ENCODE results near the gene CD300E. TPM values are rescaled to one million over a fixed set of nuclear protein-coding genes. Genes with fewer than 3 reads are reported as not detected.

Gene CD300E
- not detected in 2 replicates for total RNA-seq

GRCh38 chr17:74623693-74624093, at the start of gene CD300E:
Gene CD300E, minus strand, starts transcription at chr17:74623738. Its CDS starts 117 bp downstream, at chr17:74623621.

GRCh38 chr17:74592087-74592990, 31.2 kb downstream of the CD300E start, which contains the start of gene CD300LD:
Gene CD300LD, minus strand, starts transcription at chr17:74592283. Its CDS starts 81 bp downstream, at chr17:74592202.

GRCh38 chr17:74567397-74567796, 56.1 kb downstream of the CD300E start, which contains the start of gene CD300H:
Gene CD300H, minus strand, starts transcription at chr17:74567509.

Other genes with a start within 250 kb of the CD300E start
- 3.2 and 5.0 TPM in 2 replicates for gene GPRC5C, start 191.7 kb downstream of the CD300E start, total RNA-seq
- gene CD300A, start 157.1 kb downstream of the CD300E start, total RNA-seq: not detected in 2 replicates
- gene CD300LB, start 92.3 kb downstream of the CD300E start, total RNA-seq: not detected in 2 replicates
- gene CD300C, start 77.6 kb downstream of the CD300E start, total RNA-seq: not detected in 2 replicates
- not detected in 2 replicates for gene CD300H, start 56.2 kb downstream of the CD300E start, total RNA-seq
- not detected in 2 replicates for gene CD300LD, start 31.5 kb downstream of the CD300E start, total RNA-seq
- not detected in 2 replicates for gene CD300LF, start 89.2 kb upstream of the CD300E start, total RNA-seq
- gene RAB37, start 113.5 kb upstream of the CD300E start, total RNA-seq: 0.49 and 0.85 TPM in 2 replicates
- 15.4 and 23.3 TPM in 2 replicates for gene NHERF1, start 124.9 kb upstream of the CD300E start, total RNA-seq
- gene NAT9, start 152.6 kb upstream of the CD300E start, total RNA-seq: 39.3 and 42.5 TPM in 2 replicates
- gene GRIN2C, start 236.1 kb upstream of the CD300E start, total RNA-seq: 0.12 and 0.16 TPM in 2 replicates
- gene FDXR, start 249.3 kb upstream of the CD300E start, total RNA-seq: 14.1 and 26.0 TPM in 2 replicates

Measured in hair follicle dermal papilla cell (primary cell).